ENCODE data around the gene ORC1.

ORC1 gene

DNA sequence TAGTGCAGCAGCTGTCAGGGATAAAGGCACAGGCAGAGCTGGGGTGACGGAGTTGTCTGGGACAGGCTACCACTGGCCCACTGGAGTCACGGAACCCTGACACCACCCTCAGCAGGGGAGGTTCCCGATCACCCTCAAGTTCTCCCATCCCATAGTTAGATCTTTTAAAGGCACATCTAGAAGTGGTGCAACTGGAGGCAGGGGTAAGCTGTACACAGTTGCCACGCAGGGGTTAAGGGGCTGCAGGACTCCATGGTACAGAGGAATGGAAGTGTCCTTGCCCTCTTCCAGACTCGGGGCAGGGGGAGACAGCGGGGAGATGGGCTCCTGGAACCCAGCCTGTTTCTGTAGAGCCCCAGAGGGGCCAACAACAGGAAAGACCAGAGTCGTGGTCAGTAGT, 51.5 kb downstream of the ORC1 start:
- no peak overlapping the region for H3K4me3 ChIP-seq (replicated peaks; ENCODE audit: low read depth, low read length)
- TF ChIP-seq, protein P1, sequence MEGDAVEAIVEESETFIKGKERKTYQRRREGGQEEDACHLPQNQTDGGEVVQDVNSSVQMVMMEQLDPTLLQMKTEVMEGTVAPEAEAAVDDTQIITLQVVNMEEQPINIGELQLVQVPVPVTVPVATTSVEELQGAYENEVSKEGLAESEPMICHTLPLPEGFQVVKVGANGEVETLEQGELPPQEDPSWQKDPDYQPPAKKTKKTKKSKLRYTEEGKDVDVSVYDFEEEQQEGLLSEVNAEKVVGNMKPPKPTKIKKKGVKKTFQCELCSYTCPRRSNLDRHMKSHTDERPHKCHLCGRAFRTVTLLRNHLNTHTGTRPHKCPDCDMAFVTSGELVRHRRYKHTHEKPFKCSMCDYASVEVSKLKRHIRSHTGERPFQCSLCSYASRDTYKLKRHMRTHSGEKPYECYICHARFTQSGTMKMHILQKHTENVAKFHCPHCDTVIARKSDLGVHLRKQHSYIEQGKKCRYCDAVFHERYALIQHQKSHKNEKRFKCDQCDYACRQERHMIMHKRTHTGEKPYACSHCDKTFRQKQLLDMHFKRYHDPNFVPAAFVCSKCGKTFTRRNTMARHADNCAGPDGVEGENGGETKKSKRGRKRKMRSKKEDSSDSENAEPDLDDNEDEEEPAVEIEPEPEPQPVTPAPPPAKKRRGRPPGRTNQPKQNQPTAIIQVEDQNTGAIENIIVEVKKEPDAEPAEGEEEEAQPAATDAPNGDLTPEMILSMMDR (IDR thresholded peaks at IDR 0.05; ENCODE audit: low read depth, low read length, missing control alignments), result no peak
- DNase-seq (ENCODE audit: extremely low read depth, low read depth), result no peak

DNA sequence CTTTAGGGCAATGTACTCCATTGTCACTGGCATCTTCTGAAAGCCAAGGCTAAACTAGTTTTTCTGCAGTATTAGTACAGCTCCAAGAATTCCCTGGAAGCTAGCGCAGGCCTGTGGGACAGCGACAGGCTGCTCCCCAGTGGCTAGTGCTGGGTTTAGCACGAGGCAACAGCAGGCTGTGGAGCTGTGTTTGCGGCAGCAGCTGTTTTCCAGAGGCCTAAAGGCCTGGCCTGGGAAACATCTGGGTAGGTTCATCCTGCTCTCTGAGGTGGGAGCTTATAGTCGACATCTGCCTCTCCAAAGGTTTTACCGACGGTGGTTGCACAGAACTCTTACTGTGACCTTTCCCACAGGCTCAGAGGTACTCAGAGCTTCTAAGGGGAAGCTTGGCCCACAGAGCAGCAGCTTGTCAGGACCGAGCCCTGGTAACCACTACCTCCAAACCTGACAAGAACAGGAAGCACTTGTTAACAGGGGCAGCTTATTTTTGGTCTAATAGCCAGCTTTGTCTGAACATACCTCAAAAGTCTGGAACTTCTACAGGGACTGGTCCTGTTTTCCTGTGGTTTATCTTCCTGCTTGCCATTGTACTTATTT, 55.4 kb downstream of the ORC1 start:
- no peak for DNase-seq (ENCODE audit: extremely low read depth, low read depth)
- no peak overlapping the region for H3K4me3 ChIP-seq (replicated peaks; ENCODE audit: low read depth, low read length)
- TF ChIP-seq, protein P1 (IDR thresholded peaks at IDR 0.05; ENCODE audit: low read depth, low read length, missing control alignments), result peak; percentile 45

DNA sequence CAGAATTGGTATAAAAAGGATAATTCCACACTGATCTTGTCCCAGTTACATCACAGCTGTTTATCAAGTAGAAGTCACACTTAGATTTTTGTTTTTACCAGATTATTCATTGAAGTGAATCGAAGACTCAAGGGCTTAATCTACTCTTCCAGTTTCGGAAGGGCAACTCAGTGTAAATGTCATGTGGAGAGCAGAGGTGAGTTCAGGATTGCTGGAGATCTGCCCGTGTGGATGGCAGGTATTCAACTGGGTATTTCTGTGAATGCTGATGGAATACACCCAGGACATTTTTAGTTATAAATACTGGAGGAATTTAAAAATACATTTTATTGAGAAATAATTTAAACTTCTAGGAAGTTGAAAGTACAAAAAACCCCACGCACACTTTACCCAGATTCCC, 57.6 kb downstream of the ORC1 start:
- TF ChIP-seq, protein P1 (IDR thresholded peaks at IDR 0.05; ENCODE audit: low read depth, low read length, missing control alignments), result no peak
- H3K4me3 ChIP-seq (replicated peaks; ENCODE audit: low read depth, low read length), result no peak overlapping the region
- no peak for DNase-seq (ENCODE audit: extremely low read depth, low read depth)

DNA sequence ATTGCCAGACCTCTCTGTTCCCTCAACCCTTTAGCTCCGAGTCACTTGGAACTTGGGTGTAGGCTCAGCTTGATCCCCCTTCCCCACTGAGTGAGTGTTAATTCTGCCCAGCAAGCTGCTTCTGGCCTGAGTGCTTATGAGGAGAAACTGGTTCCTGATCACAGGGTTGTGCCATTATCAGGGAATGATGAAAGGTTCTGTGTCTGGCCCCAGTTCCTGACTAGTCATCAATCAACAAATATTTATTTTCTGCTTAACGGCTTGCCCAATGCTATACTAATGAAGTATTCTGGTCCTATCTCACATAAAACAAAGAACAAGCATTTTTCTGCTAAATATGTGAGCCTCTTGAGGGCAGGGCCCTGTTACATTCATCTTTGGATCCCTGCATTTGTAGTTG, 59.0 kb downstream of the ORC1 start:
- H3K4me3 ChIP-seq (replicated peaks; ENCODE audit: low read depth, low read length), result no peak overlapping the region
- DNase-seq (ENCODE audit: extremely low read depth, low read depth), result no peak
- TF ChIP-seq, protein P1 (IDR thresholded peaks at IDR 0.05; ENCODE audit: low read depth, low read length, missing control alignments), result no peak

DNA sequence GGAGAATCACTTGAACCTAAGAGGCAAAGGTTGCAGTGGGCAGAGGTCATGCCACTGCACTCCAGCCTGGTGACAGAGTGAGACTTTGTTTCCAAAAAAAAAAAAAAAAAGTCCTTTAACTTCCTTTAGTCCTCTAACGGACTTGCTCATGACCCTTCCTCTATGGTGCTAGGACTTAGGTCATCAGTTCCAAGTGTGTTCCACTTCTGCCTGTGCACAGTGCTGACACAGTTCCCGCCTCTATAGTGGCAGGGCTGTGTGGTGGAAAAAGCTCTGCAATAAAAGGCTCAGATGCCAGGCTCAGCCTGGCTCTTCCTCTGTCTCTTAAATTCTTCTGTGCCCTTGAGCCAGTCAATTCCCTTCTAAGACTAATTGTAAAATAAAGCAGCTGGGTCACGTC, 60.2 kb downstream of the ORC1 start:
- no peak for DNase-seq (ENCODE audit: extremely low read depth, low read depth)
- H3K4me3 ChIP-seq (replicated peaks; ENCODE audit: low read depth, low read length), result no peak overlapping the region
- TF ChIP-seq, protein P1 (IDR thresholded peaks at IDR 0.05; ENCODE audit: low read depth, low read length, missing control alignments), result no peak

DNA sequence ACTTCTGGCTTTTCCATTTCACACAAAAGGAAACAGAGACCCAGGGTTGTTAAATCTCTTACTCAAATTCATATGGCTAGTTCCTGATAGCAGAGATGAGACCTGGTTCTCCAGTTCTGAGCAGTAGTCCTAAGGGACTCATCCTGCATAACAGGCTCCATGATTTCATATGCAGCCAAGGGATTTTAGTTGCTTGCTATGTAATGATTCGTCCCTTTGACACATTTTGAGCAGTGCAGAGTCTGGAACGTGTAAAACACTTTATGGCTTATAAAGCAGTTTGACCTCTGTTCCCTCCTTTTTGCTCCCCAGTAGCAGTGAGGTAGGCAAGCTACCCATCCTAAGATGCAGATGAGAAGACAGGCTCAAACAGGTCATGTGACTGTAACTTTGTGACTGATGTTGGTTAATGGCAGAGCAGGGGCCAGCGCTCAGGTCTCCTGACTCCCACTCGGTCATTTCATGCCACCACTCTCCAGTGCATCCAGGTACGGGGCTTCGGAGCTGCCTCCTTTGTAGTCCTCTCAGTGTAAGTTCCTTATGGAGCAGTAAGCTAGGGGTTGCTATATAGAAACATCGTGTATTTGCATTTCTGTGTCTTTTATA, 62.5 kb downstream of the ORC1 start:
- no peak for DNase-seq (ENCODE audit: extremely low read depth, low read depth)
- TF ChIP-seq, protein P1 (IDR thresholded peaks at IDR 0.05; ENCODE audit: low read depth, low read length, missing control alignments), result no peak
- H3K4me3 ChIP-seq (replicated peaks; ENCODE audit: low read depth, low read length), result no peak overlapping the region

DNA sequence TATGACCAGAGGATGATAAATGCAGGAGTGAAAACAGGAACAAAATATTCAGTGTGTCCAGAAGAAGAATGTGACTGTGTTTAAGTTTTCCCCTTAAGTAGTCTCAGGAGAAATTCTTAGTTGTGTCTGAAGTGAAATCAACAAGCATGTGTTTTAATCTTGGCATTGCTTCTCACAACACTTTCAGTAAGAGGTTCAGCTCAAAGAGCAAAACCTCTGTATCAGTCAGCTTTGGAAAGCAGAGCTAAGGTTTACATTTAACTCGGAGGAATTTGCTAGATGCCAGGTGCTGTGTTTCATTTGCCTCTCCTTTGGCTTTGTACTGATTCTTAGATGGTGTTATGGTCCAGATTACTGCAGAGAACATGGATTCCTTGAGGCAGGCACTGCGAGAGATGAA, 66.8 kb downstream of the ORC1 start:
- DNase-seq (ENCODE audit: extremely low read depth, low read depth), result no peak
- no peak overlapping the region for H3K4me3 ChIP-seq (replicated peaks; ENCODE audit: low read depth, low read length)
- TF ChIP-seq, protein P1 (IDR thresholded peaks at IDR 0.05; ENCODE audit: low read depth, low read length, missing control alignments), result no peak
